Heart left ventricle (tissue), 13 donors: ENCODE measurements around the gene SLC25A33.

Experiments used
- POLR2A ChIP-seq, 2 donors: fragments of 450-650 bp; IDR thresholded peaks; one replicate each; pipeline ENCODE4 v1.6.1; 2017; ENCODE audit warnings: antibody characterized with exemption in 2 of 2, mild to moderate bottlenecking in 2 of 2, moderate library complexity in 2 of 2
- TF ChIP-seq, protein P1 (sequence below), 12 donors: fragments of 200-600 bp; sonication (generic) in 4 of 12; IDR thresholded peaks; one replicate each; pipeline versions ENCODE4 v1.5.0 to v1.8.0; 2018 to 2022; ENCODE audit warnings: antibody characterized with exemption in 12 of 12, mild to moderate bottlenecking in 5 of 12
- donor health status: ischemic (EF 13 %, LVEDD 7.1; RV severe dilation, severe dysfunction).
- donor health status: DM: no; HTN: yes; CAD: no.
- donor health status: DM: no; HTN: no; CAD: no.
- donor health status: ischemic (EF 25% LVEDD 6.9; RV normal size, moderate dysfunction).
- donor health status: ischemic (EF 25% LVEDD 5.7; RV mildly dilated, moderate dysfunction).
- donor health status: ischemic (EF 35%, LVEDD 5.7; RV mildly dilated, moderate dysfunction).
- donor health status: nonischemic (EF 11% LVEDD 7.7; RV severe dilation, severe dysfunction).
- donor health status: DM: yes; HTN: yes; CAD: no.
- donor health status: PGD.
- donor health status: ischemic (EF 29% LVEDD 5.4; RV normal size, mild dysfunction).
- donor health status: nonischemic (EF 23%, LVEDD 6.1; RV moderate dilation, normal function).

DNA sequence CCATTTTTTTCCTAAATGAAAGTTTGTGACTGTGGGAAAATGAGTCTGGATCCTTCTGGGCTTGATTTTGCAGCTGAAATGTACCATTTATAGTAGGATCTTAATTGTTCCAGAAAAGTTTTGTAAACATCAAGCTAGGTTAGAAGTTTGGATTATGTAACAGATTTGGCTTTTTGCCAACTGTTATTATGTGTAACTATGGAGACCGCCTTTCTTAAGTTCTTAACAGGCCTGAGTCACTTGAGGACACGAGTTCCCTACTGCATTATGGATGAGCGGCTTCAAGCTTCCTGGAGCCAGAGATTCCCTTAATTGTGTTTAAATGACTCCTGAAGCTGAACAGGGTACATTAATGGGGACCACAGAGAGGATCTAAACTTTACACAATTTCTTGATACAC lies 22.2 kb downstream of the SLC25A33 start:
- TF ChIP-seq, protein P1, sequence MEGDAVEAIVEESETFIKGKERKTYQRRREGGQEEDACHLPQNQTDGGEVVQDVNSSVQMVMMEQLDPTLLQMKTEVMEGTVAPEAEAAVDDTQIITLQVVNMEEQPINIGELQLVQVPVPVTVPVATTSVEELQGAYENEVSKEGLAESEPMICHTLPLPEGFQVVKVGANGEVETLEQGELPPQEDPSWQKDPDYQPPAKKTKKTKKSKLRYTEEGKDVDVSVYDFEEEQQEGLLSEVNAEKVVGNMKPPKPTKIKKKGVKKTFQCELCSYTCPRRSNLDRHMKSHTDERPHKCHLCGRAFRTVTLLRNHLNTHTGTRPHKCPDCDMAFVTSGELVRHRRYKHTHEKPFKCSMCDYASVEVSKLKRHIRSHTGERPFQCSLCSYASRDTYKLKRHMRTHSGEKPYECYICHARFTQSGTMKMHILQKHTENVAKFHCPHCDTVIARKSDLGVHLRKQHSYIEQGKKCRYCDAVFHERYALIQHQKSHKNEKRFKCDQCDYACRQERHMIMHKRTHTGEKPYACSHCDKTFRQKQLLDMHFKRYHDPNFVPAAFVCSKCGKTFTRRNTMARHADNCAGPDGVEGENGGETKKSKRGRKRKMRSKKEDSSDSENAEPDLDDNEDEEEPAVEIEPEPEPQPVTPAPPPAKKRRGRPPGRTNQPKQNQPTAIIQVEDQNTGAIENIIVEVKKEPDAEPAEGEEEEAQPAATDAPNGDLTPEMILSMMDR (IDR thresholded peaks at IDR 0.05) = no peak
- TF ChIP-seq POLR2A (IDR thresholded peaks at IDR 0.05) = no peak
